OCI-LY1 (cell line): ENCODE measurements around the gene KDM3B.

Source experiments
- CTCF ChIP-seq: fragments of 200-600 bp; sonication (generic), shearing (Covaris generic); IDR thresholded peaks from 2 replicates; pipeline ENCODE4 v1.5.1; 2017; ENCODE audit warnings: mild to moderate bottlenecking, antibody characterized with exemption, low read length, moderate library complexity, mixed read lengths
- EZH2 ChIP-seq: fragments of 200-600 bp; sonication (generic), shearing (Covaris generic); IDR thresholded peaks from 2 replicates; pipeline ENCODE4 v1.8.0; 2017; ENCODE audit warnings: borderline replicate concordance, mixed run types, mild to moderate bottlenecking, antibody characterized with exemption, low read length, moderate library complexity, mixed read lengths

- TF ChIP-seq CTCF (no peak), EZH2 (no peak)
These were observed 14.6 kb upstream of the KDM3B start, which contains the start of gene FAM53C for GRCh38 chr5:138337685-138338410.
